Nucleus accumbens (tissue), 56 donors: Measurements from ENCODE around the gene CFL1.
"Not testable (repeated sequence)": the region's sequence is repeated elsewhere in the genome, so short reads cannot be mapped to it uniquely, and the experiment has no call there.

Experiments
- DNase-seq, 56 donors: peaks; one replicate each; lab custom pipeline; 2025; lab: John Stamatoyannopoulos, UW

CFL1 gene

GRCh38 chr11:65844231-65844872 lies 13.6 kb downstream of the CFL1 start:
- DNase-seq = no peak

DNA sequence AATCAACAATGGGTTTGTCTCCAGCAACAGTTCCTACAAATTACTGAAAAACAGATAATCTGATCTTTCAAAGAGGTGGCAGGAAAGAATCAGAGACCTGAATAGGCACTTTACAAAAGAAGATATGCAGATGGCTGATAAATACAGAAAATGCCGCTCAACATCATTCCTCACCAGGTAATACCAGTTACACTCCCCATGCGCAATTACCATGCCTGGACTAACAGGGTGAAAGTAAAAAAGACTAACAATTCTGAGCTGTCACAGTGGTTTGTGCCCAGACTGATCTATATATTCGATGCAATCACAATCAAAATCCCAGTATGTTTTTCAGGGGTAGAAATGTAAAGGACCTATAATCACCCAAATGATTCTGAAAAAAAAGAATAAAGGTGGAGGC lies 14.2 kb downstream of the CFL1 start:
- no peak for DNase-seq

GRCh38 chr11:65842144-65842543 lies 15.8 kb downstream of the CFL1 start:
- DNase-seq = no peak

DNA sequence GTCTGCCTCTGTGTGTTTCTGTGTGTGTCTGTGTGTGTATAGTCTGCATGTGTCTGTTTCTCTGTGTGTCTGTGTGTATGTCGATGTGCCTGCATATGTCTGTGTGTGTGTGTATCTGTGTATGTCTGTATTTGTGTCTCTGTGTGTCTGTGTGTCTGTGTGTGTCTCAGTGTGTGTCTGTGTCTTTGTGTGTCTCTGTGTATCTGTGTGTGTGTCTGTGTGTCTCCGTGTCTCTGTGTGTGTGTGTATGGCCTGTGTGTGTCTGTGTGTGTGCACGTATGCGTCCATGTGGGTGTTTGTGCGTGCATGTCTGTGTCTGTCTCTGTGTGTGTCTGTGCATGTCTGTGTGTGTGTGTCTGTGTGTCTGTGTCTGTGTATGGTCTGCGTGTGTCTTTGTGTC lies 23.8 kb downstream of the CFL1 start:
- no peak for DNase-seq

DNA sequence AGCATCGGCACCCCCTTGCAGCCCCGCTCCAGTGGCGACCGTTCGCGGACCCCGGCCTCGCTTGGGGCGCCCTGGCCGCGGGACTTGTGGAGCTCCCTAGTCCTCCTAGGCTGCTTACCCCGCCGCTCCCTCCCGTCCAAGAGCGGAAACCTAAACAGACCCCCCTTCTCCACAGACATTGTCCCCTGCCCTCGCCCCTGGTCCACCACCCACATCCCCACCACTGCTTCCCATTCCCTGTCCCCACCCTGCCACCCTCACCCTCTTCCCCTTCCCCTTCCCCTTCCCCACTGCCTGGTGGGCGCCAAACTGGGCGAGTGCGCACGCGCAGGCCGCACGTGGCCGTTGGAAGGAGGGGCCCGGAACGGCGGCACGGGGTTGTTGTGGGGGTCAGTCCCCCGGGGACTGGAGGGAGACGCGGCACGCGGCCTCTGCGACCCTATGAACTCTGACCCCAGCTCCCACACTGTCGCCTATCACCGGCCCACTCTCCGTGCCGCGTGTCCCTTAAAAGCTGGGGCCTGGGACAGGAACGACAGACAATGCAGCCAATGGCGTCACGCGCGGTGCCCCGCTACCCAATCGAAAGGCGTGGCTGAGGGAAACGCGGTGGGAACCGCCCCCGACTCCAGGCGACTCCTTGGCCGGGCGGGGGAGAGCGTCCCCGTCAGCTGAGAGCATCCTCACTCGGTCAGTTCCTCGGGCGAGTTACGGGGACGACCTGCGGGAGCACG lies 24.5 kb downstream of the CFL1 start, which contains the start of gene SNX32:
Gene SNX32 (plus strand): TSS at position 667 of the 734 bp plus-strand sequence. CDS start 103 bp downstream, outside the sequence.
- peak; percentile 70 to 98 (median 92) for DNase-seq

DNA sequence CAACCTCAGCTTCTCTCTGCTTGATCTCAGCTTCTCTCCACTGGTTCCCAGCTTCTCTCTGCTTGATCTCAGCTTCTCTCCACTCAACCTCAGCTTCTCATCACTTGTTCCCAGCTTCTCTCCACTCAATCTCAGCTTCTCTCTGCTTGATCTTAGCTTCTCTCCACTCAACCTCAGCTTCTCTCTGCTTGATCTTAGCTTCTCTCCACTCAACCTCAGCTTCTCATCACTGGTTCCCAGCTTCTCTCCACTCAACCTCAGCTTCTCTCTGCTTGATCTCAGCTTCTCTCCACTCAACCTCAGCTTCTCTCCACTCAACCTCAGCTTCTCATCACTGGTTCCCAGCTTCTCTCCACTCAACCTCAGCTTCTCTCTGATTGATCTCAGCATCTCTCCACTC lies 25.7 kb downstream of the CFL1 start:
- not testable (repeated sequence) for DNase-seq

DNA sequence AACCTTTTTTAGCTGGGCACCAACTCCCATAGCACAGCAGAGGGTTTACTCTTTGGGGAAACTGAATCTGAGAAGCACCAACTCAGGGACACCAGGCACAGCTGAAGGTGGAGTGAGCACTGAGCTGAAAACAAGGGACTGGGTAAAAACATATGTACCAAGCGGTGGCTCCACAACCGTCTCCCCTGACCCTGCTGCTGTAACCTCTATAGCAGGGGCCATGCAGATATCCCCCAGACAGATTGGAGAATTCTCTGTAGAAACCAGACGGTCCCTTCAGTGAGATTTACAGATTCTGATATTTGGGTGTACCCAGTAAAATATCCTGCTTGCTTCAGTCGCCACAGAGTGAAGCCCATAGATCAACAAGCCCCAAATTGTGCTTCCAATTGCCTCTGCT lies 28.5 kb downstream of the CFL1 start:
- no peak for DNase-seq

GRCh38 chr11:65826984-65827735 lies 30.8 kb downstream of the CFL1 start:
- DNase-seq = no peak

DNA sequence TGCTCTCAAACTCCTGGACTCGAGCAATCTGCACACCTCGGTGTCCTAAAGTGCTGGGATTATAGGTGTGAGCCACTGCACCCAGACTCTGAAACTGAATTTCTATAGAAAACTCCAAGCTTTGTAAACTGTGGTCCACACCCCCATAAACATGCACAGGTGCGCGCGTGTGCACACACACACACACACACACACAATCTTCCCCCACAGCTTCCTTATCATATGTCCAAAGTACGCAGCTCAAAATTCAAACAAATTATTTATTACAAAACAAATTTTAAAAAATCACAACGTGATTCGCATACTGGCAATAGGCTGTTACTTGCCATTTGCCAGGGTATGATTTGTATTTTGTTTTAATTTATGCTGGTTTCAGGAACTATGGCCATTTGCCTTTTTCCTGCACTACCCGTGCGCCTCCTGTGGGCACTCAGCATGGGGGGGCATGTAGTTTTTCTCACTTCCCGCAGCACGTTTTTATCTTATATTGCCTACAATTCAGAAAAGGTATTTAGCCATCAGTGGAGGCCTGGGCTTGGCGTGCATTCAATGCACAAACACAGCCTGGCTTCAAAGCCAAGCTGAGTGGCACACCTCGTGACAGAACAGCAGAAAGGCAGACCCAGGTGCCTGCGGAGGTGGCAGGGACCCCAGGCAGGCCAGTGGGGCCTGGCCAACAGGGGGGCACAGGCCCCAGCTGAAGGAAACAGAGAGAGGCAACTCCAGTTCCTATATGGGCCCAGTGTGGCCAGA lies 35.0 kb downstream of the CFL1 start:
- no peak for DNase-seq

- DNase-seq = no peak
These were observed 36.9 kb downstream of the CFL1 start for GRCh38 chr11:65821107-65821506.

- peak in 55 of 56 donors; percentile 27 to 97 (median 85) for DNase-seq
These were observed 39.9 kb downstream of the CFL1 start for GRCh38 chr11:65817835-65818680.

GRCh38 chr11:65817312-65817834 lies 40.6 kb downstream of the CFL1 start:
- DNase-seq = no peak

DNA sequence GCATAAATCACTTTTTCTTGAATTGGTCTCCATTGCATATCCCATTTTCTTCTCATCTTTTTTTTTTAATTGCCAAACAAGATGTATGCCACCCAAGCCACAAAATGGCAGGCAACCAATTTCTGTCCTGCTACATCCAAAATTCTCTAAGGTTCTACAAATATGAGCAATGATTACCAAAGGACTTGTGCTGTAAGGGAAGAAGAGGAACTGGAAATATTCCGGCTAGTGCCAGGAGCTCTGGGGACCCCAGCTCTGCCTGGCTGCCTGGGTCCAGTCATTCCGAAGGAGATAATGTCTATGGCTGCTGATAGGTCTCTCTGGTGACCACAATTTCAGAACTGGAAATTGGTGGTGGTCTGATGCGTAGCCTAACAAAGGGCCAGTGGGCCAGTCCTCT lies 41.3 kb downstream of the CFL1 start:
- DNase-seq = no peak

GRCh38 chr11:65814986-65815565 lies 42.9 kb downstream of the CFL1 start:
- no peak for DNase-seq

- peak in 6 of 56 donors; percentile 5 to 28 (median 16) for DNase-seq
These were observed 43.6 kb downstream of the CFL1 start for GRCh38 chr11:65814131-65814985.

DNA sequence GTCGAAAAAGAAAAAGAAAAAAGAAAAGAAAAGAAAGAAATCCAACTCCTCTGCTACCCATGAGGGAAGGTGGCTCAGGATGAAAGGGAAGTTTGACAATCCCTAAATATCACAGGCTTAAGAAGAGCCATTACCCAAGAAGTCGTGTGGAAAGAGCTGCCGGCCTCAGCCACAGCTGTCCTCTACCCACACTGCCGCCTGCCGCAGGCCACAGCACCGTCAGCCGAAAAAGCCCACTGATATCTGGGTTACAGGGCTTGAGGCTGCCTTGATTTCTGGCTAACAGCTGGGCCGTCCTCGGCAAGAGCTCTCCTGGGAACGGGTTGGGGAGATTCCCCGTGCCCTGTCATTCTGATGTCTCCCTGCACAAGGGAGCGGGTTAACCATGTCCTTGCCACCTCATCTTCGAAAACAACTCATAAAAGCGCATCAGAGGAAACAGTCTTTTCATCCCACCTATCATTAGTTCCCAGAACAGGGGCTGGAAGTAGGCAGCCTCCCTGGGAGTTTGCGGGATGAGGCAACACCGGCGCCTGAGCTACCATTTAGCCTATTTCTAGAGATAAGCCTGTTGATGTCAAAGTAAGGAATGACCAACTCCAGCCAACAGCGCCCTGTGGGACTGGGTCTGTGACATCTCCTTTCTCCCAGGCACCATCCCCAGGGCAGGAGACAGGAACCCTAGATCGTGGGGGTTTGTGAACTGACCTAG lies 46.1 kb downstream of the CFL1 start:
- no peak for DNase-seq
